Activated CD4-positive, alpha-beta T cell treated with anti-CD3 and anti-CD28 coated beads, Interleukin-2, amount 50 U/mL, for 4 hours (primary cell): Measurements from ENCODE around the gene GALK1.

Source experiments
- DNase-seq, 2 experiments: peaks; one replicate each; pipeline ENCODE4 v3.0.0-alpha.2; 2020

GALK1 gene

GRCh38 chr17:75722542-75723095, 42.4 kb downstream of the GALK1 start:
- no peak for DNase-seq

GRCh38 chr17:75722076-75722475, 42.9 kb downstream of the GALK1 start:
- DNase-seq, result no peak

GRCh38 chr17:75721463-75722011, 43.5 kb downstream of the GALK1 start:
- no peak for DNase-seq

GRCh38 chr17:75720656-75721462, 44.1 kb downstream of the GALK1 start, which contains the start of gene ITGB4:
ITGB4 (plus strand) TSS chr17:75721459; CDS start chr17:75724704, 3,245 bp downstream.
- peak; percentile 51 to 59 for DNase-seq

- DNase-seq, result no peak
Measured at GRCh38 chr17:75719732-75720131, 45.3 kb downstream of the GALK1 start.

- DNase-seq, result no peak
Measured at GRCh38 chr17:75712446-75712845, 52.5 kb downstream of the GALK1 start.
